B cell (primary cell): Measurements from ENCODE around the gene PTPRO.

Experiments used
- EZH2 ChIP-seq: IDR thresholded peaks from 2 replicates; pipeline ENCODE4 v1.6.1; 2012; ENCODE audit warnings: borderline replicate concordance, low read depth, mild to moderate bottlenecking, moderate library complexity, low read length; ENCODE audit not compliant: insufficient read depth, poor library complexity, severe bottlenecking
- TF ChIP-seq, protein P1 (sequence below): fragments of 200-600 bp; IDR thresholded peaks from one replicate; pipeline ENCODE4 v1.8.0; 2022; ENCODE audit warnings: antibody characterized with exemption, mild to moderate bottlenecking

DNA sequence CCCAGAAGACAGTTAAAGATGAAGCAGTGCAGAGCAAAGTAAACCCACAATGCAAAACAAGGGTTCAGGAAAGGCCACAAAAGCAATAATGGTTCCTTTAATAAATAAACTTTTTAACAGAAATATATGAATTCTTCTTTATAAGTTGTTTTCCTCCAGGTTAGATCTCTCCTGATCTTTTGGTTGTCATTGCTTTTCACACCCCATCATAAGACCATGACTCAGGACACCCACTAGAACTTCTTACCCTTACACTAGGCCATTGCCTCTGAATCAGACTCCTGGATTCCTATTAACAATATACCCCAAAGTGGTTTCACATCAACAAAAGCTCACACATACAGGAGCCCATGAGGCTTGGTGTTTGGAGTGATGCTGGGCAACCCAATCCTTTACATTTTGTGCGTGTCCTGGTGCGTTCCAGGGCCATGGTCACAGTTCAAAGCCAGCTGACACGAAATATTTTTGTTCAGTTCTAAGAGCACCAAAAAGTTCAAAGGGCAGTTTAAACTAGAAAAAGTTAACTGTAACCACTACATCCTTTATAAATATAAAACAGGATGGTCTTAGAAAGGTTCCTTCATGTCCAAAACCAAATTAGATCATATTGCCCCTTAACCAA, 279.9 kb downstream of the PTPRO start:
- TF ChIP-seq EZH2, result no peak
- TF ChIP-seq, protein P1, sequence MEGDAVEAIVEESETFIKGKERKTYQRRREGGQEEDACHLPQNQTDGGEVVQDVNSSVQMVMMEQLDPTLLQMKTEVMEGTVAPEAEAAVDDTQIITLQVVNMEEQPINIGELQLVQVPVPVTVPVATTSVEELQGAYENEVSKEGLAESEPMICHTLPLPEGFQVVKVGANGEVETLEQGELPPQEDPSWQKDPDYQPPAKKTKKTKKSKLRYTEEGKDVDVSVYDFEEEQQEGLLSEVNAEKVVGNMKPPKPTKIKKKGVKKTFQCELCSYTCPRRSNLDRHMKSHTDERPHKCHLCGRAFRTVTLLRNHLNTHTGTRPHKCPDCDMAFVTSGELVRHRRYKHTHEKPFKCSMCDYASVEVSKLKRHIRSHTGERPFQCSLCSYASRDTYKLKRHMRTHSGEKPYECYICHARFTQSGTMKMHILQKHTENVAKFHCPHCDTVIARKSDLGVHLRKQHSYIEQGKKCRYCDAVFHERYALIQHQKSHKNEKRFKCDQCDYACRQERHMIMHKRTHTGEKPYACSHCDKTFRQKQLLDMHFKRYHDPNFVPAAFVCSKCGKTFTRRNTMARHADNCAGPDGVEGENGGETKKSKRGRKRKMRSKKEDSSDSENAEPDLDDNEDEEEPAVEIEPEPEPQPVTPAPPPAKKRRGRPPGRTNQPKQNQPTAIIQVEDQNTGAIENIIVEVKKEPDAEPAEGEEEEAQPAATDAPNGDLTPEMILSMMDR, result no peak
